Hair follicle dermal papilla cell (primary cell): ENCODE results near the gene IGFBP2. TPM values are rescaled to one million over a fixed set of nuclear protein-coding genes. Genes with fewer than 3 reads are reported as not detected.

Experiments
- total RNA-seq: library from RNA; depleted of rRNA; stranded (reverse); fragments of >200 nt; gene quantifications from 2 replicates; pipeline ENCODE4 v1.2.3, GENCODE V29; 2012

IGFBP2 gene, protein sequence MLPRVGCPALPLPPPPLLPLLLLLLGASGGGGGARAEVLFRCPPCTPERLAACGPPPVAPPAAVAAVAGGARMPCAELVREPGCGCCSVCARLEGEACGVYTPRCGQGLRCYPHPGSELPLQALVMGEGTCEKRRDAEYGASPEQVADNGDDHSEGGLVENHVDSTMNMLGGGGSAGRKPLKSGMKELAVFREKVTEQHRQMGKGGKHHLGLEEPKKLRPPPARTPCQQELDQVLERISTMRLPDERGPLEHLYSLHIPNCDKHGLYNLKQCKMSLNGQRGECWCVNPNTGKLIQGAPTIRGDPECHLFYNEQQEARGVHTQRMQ
- 587 and 627 TPM in 2 replicates for total RNA-seq

DNA sequence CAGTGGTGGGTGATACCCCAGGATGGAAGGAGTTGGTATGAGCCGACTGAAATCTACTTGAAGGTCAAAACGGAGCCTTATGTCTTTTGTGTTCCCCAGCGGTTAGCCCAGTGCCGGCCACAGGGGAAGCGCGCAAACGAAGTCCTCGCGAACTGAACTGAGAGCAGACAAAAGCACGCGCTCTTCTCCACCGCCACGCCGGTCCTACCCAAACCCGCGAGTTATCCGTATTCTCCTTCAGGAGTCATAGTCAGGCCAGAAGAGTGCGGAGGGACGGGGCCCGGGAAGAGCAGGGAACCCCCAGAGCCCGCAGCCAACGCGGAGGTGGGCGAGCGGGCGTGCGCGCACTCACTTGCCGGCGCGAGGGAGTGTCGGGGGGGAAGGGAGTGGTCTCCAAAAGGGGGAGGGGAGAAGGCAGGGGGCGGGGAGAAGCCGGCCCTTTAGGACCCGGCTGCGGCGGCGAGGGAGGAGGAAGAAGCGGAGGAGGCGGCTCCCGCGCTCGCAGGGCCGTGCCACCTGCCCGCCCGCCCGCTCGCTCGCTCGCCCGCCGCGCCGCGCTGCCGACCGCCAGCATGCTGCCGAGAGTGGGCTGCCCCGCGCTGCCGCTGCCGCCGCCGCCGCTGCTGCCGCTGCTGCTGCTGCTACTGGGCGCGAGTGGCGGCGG is at the start of gene IGFBP2:
TSS of gene IGFBP2 (plus strand) at position 469 of the 664 bp plus-strand sequence. CDS start at position 573, 104 bp downstream.

DNA sequence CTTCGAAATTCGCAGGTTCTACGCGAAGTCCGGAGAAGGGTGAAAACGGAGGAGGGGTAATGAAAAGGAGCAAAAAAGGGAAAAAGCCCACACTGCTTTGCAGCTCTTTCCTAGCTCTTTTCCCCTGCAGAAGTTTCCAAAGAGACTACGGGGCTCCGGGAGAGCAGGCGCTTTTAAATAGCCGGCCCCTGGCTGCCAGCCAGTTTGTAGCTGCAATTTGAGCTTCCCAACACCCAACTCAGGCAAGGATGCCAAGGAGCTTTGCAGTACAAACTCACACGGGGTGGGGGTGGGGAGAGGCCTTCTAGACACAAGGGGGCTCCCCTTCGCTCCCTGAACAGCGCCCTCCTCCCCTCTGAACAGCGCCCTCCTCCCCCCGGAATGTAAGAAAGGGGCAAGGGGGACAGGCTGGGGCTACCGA is 62.2 kb downstream of the IGFBP2 start, which contains the start of gene IGFBP5:
TSS of gene IGFBP5 (minus strand) at position 149 of the 421 bp plus-strand sequence. CDS start 774 bp downstream, outside the sequence.

Other genes starting within 250 kb of the IGFBP2 start
- gene SMARCAL1, start 220.9 kb upstream of the IGFBP2 start, total RNA-seq = 18.0 and 19.3 TPM in 2 replicates
- gene RPL37A, start 134.6 kb upstream of the IGFBP2 start, total RNA-seq = 575 and 595 TPM in 2 replicates
- gene IGFBP5, start 62.1 kb downstream of the IGFBP2 start, total RNA-seq = 206 and 734 TPM in 2 replicates
- gene TNP1, start 226.6 kb downstream of the IGFBP2 start, total RNA-seq = not detected in 2 replicates